GM10266 (cell line): Measurements from ENCODE around the gene NOS1AP.

Experiments used
- DNase-seq: peaks from one replicate; pipeline ENCODE4 v3.0.0; 2012; ENCODE audit errors: extremely low spot score
- CTCF ChIP-seq: IDR thresholded peaks from 2 replicates; pipeline ENCODE4 v1.5.1; 2012; ENCODE audit warnings: mild to moderate bottlenecking, low read depth; ENCODE audit not compliant: control insufficient read depth, insufficient read depth; ENCODE audit errors: missing control alignments

Gene NOS1AP

GRCh38 chr1:162025541-162025940 is 44.0 kb upstream of the NOS1AP start:
- no peak for DNase-seq

GRCh38 chr1:162026881-162027280 is 42.6 kb upstream of the NOS1AP start:
- DNase-seq: no peak
- no peak for TF ChIP-seq CTCF

More at GRCh38 chr1:162025541-162025940, 44.0 kb upstream of the NOS1AP start:
- no peak for TF ChIP-seq CTCF

- no peak for TF ChIP-seq CTCF
These were observed 40.8 kb upstream of the NOS1AP start for GRCh38 chr1:162028726-162029125.

GRCh38 chr1:162029157-162029556 is 40.3 kb upstream of the NOS1AP start:
- no peak for DNase-seq
- no peak for TF ChIP-seq CTCF

More at GRCh38 chr1:162028726-162029125, 40.8 kb upstream of the NOS1AP start:
- no peak for DNase-seq

- TF ChIP-seq CTCF: no peak
- no peak for DNase-seq
These were observed 38.7 kb upstream of the NOS1AP start for GRCh38 chr1:162030759-162031280.

- no peak for DNase-seq
- TF ChIP-seq CTCF: no peak
These were observed 36.1 kb upstream of the NOS1AP start for GRCh38 chr1:162033428-162033827.

- no peak for DNase-seq
- no peak for TF ChIP-seq CTCF
These were observed 34.2 kb upstream of the NOS1AP start for GRCh38 chr1:162035241-162035640.
